ENCODE data around the gene ACO1. TPM values are rescaled to one million over a fixed set of nuclear protein-coding genes. Genes with fewer than 3 reads are reported as not detected.
A peak's percentile ranks its signal among the peaks of the same experiment; 100 is the strongest.

ACO1 gene
- total and polyA plus RNA-seq, 4 donors: 41.3 to 78.5 (median 59.5) TPM

GRCh38 chr9:32468740-32469139 lies 84.3 kb downstream of the ACO1 start:
- no peak for DNase-seq (ENCODE audit: low spot score)
- peaks cover 3 to 12% (median 4%) of the 10 kb centered on the region in 4 donors for H3K4me1 ChIP-seq (ENCODE audit: control insufficient read depth in 4 of 4, insufficient read depth in 4 of 4, low read length in 3 of 4)
- TF ChIP-seq HNF4G (IDR thresholded peaks at IDR 0.05) (no peak), JUND (IDR thresholded peaks at IDR 0.05) (no peak), SP1 (IDR thresholded peaks at IDR 0.05) (no peak), EGR1 (IDR thresholded peaks at IDR 0.05; ENCODE audit: low read depth in 2 of 2) (no peak), GABPA (IDR thresholded peaks at IDR 0.05 in 1 of 2, conservative IDR thresholded peaks at IDR 0.05 in 1 of 2) (no peak), HNF4A (conservative IDR thresholded peaks at IDR 0.05) (no peak), RXRA (IDR thresholded peaks at IDR 0.05) (no peak), FOXA1 (IDR thresholded peaks at IDR 0.05) (no peak), FOXA2 (IDR thresholded peaks at IDR 0.05) (no peak), REST (IDR thresholded peaks at IDR 0.05) (no peak), YY1 (IDR thresholded peaks at IDR 0.05) (no peak)
- TF ChIP-seq, protein P1, sequence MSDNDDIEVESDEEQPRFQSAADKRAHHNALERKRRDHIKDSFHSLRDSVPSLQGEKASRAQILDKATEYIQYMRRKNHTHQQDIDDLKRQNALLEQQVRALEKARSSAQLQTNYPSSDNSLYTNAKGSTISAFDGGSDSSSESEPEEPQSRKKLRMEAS (IDR thresholded peaks at IDR 0.05): no peak
- TF ChIP-seq, protein P2, sequence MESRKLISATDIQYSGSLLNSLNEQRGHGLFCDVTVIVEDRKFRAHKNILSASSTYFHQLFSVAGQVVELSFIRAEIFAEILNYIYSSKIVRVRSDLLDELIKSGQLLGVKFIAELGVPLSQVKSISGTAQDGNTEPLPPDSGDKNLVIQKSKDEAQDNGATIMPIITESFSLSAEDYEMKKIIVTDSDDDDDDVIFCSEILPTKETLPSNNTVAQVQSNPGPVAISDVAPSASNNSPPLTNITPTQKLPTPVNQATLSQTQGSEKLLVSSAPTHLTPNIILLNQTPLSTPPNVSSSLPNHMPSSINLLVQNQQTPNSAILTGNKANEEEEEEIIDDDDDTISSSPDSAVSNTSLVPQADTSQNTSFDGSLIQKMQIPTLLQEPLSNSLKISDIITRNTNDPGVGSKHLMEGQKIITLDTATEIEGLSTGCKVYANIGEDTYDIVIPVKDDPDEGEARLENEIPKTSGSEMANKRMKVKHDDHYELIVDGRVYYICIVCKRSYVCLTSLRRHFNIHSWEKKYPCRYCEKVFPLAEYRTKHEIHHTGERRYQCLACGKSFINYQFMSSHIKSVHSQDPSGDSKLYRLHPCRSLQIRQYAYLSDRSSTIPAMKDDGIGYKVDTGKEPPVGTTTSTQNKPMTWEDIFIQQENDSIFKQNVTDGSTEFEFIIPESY (IDR thresholded peaks at IDR 0.05): no peak
- peaks cover 5 to 16% (median 10%) of the 10 kb centered on the region in 4 donors for H3K36me3 ChIP-seq (ENCODE audit: control insufficient read depth in 4 of 4, insufficient read depth in 3 of 4, low read depth in 1 of 4, low read length in 3 of 4)
- H3K9me3 ChIP-seq (ENCODE audit: control insufficient read depth in 4 of 4, low read length in 3 of 4): no peaks in the 10 kb centered on the region
- WGBS: 93% methylated on average over 1 of the region's 1 CpG
- H3K27me3 ChIP-seq (ENCODE audit: control insufficient read depth in 4 of 4, insufficient read depth in 4 of 4, low read length in 3 of 4): no peaks in the 10 kb centered on the region
- no peak overlapping the region for H3K9ac ChIP-seq (ENCODE audit: low read depth in 1 of 2, low read length in 2 of 2)
- no peak overlapping the region for H3K27ac ChIP-seq (ENCODE audit: low read depth in 1 of 2, low read length in 2 of 2)
- no peak overlapping the region for H3K4me3 ChIP-seq (ENCODE audit: low read depth in 1 of 3, low read length in 3 of 3)

DNA sequence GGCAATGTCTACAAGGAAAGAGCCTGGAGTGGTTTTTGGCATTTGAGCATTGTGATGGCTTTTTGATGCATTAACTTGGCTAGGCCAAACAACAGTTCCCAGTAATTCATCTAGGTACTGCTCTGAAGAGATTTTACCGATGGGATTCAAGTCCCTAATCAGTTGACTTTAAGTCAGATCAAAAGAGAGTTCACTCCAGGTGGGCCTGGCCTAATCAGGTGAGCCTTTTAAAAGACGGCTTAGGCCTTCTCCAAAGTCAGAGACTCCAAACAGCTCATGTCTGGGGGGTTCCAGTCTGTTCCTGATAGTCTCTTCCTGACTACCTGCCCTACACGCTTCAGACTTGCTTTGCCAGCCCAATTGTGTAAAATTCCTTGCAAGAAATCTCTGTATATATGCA lies 87.9 kb downstream of the ACO1 start:
- H3K9ac ChIP-seq (ENCODE audit: low read depth in 1 of 2, low read length in 2 of 2): no peak overlapping the region
- peaks cover 3 to 12% (median 4%) of the 10 kb centered on the region in 4 donors for H3K4me1 ChIP-seq (ENCODE audit: control insufficient read depth in 4 of 4, insufficient read depth in 4 of 4, low read length in 3 of 4)
- no peak for DNase-seq (ENCODE audit: low spot score)
- H3K27ac ChIP-seq (ENCODE audit: low read depth in 1 of 2, low read length in 2 of 2): peak overlapping the region in 1 of 2 donors; percentile 55
- no peaks in the 10 kb centered on the region for H3K9me3 ChIP-seq (ENCODE audit: control insufficient read depth in 4 of 4, low read length in 3 of 4)
- 79% methylated on average over 3 of the region's 3 CpGs for WGBS
- TF ChIP-seq, protein P2 (IDR thresholded peaks at IDR 0.05): no peak
- TF ChIP-seq FOXA1 (IDR thresholded peaks at IDR 0.05) (no peak), SP1 (IDR thresholded peaks at IDR 0.05) (no peak), HNF4A (conservative IDR thresholded peaks at IDR 0.05) (no peak)
- TF ChIP-seq, protein P1 (IDR thresholded peaks at IDR 0.05): no peak
- TF ChIP-seq, protein P3, sequence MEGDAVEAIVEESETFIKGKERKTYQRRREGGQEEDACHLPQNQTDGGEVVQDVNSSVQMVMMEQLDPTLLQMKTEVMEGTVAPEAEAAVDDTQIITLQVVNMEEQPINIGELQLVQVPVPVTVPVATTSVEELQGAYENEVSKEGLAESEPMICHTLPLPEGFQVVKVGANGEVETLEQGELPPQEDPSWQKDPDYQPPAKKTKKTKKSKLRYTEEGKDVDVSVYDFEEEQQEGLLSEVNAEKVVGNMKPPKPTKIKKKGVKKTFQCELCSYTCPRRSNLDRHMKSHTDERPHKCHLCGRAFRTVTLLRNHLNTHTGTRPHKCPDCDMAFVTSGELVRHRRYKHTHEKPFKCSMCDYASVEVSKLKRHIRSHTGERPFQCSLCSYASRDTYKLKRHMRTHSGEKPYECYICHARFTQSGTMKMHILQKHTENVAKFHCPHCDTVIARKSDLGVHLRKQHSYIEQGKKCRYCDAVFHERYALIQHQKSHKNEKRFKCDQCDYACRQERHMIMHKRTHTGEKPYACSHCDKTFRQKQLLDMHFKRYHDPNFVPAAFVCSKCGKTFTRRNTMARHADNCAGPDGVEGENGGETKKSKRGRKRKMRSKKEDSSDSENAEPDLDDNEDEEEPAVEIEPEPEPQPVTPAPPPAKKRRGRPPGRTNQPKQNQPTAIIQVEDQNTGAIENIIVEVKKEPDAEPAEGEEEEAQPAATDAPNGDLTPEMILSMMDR (IDR thresholded peaks at IDR 0.05; ENCODE audit: low read depth, low read length, missing input control): no peak
- H3K4me3 ChIP-seq (ENCODE audit: low read depth in 1 of 3, low read length in 3 of 3): peak overlapping the region in 2 of 3 donors; percentile 20 to 48
- H3K36me3 ChIP-seq (ENCODE audit: control insufficient read depth in 4 of 4, insufficient read depth in 3 of 4, low read depth in 1 of 4, low read length in 3 of 4): peaks cover 4 to 18% (median 14%) of the 10 kb centered on the region in 4 donors
- no peaks in the 10 kb centered on the region for H3K27me3 ChIP-seq (ENCODE audit: control insufficient read depth in 4 of 4, insufficient read depth in 4 of 4, low read length in 3 of 4)

Data from liver (tissue), 9 donors.